Liver (tissue), 9 donors: ENCODE measurements around the gene GNAI3. TPM values are rescaled to one million over a fixed set of nuclear protein-coding genes. Genes with fewer than 3 reads are reported as not detected.
"Not testable (repeated sequence)": the region's sequence is repeated elsewhere in the genome, so short reads cannot be mapped to it uniquely, and the experiment has no call there.

Experiments used
- DNase-seq: peaks from one replicate; pipeline ENCODE4 v3.0.0-alpha.2; 2017; ENCODE audit warnings: low spot score
- H3K27ac ChIP-seq, 2 donors: one replicate each; pipeline ENCODE4 v1.7.0; 2013; ENCODE audit warnings: inconsistent platforms in 2 of 2, low read length in 2 of 2, control low read depth in 1 of 2, low read depth in 1 of 2, mild to moderate bottlenecking in 1 of 2
- H3K27me3 ChIP-seq, 4 donors: one replicate each; pipeline versions ENCODE4 v1.6.1 to v1.7.0; 2013; ENCODE audit warnings: low read length in 3 of 4, inconsistent platforms in 1 of 4, mild to moderate bottlenecking in 1 of 4, moderate library complexity in 1 of 4; ENCODE audit not compliant: control insufficient read depth in 4 of 4, insufficient read depth in 4 of 4
- H3K36me3 ChIP-seq, 4 donors: one replicate each; pipeline versions ENCODE4 v1.6.1 to v1.7.0; 2013; ENCODE audit warnings: low read length in 3 of 4, mild to moderate bottlenecking in 3 of 4, low read depth in 1 of 4, moderate library complexity in 1 of 4; ENCODE audit not compliant: control insufficient read depth in 4 of 4, insufficient read depth in 3 of 4
- H3K4me1 ChIP-seq, 4 donors: one replicate each; pipeline versions ENCODE4 v1.6.1 to v1.7.0; 2013; ENCODE audit warnings: low read length in 3 of 4, mild to moderate bottlenecking in 3 of 4, moderate library complexity in 1 of 4; ENCODE audit not compliant: control insufficient read depth in 4 of 4, insufficient read depth in 4 of 4
- H3K4me3 ChIP-seq, 3 donors: one replicate each; pipeline versions ENCODE4 v1.6.1 to v1.7.0; 2013; ENCODE audit warnings: low read length in 3 of 3, control low read depth in 1 of 3, low read depth in 1 of 3, mild to moderate bottlenecking in 1 of 3
- H3K9ac ChIP-seq, 2 donors: one replicate each; pipeline ENCODE4 v1.7.0; 2013; ENCODE audit warnings: low read length in 2 of 2, mild to moderate bottlenecking in 2 of 2, moderate library complexity in 2 of 2, control low read depth in 1 of 2, low read depth in 1 of 2
- H3K9me3 ChIP-seq, 4 donors: one replicate each; pipeline versions ENCODE4 v1.6.1 to v1.7.0; 2013; ENCODE audit warnings: low read length in 3 of 4; ENCODE audit not compliant: control insufficient read depth in 4 of 4
- ATF3 ChIP-seq: IDR thresholded peaks from 2 replicates; pipeline ENCODE4 v1.6.1; 2016; ENCODE audit warnings: antibody characterized with exemption
- CTCF ChIP-seq: fragments of 150-350 bp; IDR thresholded peaks from 2 replicates; pipeline ENCODE4 v1.5.1; 2017; ENCODE audit warnings: improper control_type of control experiment, low read depth, low read length; ENCODE audit not compliant: missing input control
- EGR1 ChIP-seq, 2 donors: IDR thresholded peaks; 2 replicates each; pipeline ENCODE4 v1.6.1; 2016 to 2018; ENCODE audit warnings: antibody characterized with exemption in 2 of 2, low read depth in 2 of 2
- FOXA1 ChIP-seq: IDR thresholded peaks from 2 replicates; pipeline ENCODE4 v1.6.1; 2016; ENCODE audit warnings: antibody characterized with exemption
- GABPA ChIP-seq, 2 donors: IDR thresholded peaks in 1 of 2; conservative IDR thresholded peaks in 1 of 2; 2 replicates each; pipeline ENCODE4 v1.6.1; 2016; ENCODE audit warnings: antibody characterized with exemption in 2 of 2, mild to moderate bottlenecking in 1 of 2, moderate library complexity in 1 of 2
- HNF4G ChIP-seq: IDR thresholded peaks from 2 replicates; pipeline ENCODE4 v1.6.1; 2016; ENCODE audit warnings: antibody characterized with exemption
- JUND ChIP-seq, 2 donors: IDR thresholded peaks; 2 replicates each; pipeline ENCODE4 v1.6.1; 2016; ENCODE audit warnings: antibody characterized with exemption in 2 of 2
- MAX ChIP-seq: IDR thresholded peaks from 2 replicates; pipeline ENCODE4 v1.6.1; 2016; ENCODE audit warnings: antibody characterized with exemption
- NR2F2 ChIP-seq: IDR thresholded peaks from 2 replicates; pipeline ENCODE4 v1.6.1; 2016; ENCODE audit warnings: antibody characterized with exemption
- RAD21 ChIP-seq, 2 donors: IDR thresholded peaks; 2 replicates each; pipeline ENCODE4 v1.6.1; 2016; ENCODE audit warnings: antibody characterized with exemption in 2 of 2, mild to moderate bottlenecking in 2 of 2
- REST ChIP-seq: IDR thresholded peaks from 2 replicates; pipeline ENCODE4 v1.6.1; 2016; ENCODE audit warnings: antibody characterized with exemption, mild to moderate bottlenecking
- SP1 ChIP-seq: IDR thresholded peaks from 2 replicates; pipeline ENCODE4 v1.6.1; 2018; ENCODE audit warnings: antibody characterized with exemption, mild to moderate bottlenecking
- TAF1 ChIP-seq: conservative IDR thresholded peaks from 2 replicates; pipeline ENCODE4 v1.6.1; 2016; ENCODE audit warnings: antibody characterized with exemption, mild to moderate bottlenecking
- ZBTB33 ChIP-seq: IDR thresholded peaks from 2 replicates; pipeline ENCODE4 v1.6.1; 2016; ENCODE audit warnings: antibody characterized with exemption
- WGBS: extraction: QIAGEN DNeasy Blood & Tissue Kit; methylation state at CpG from one replicate; pipeline ENCODE4 v1.1.7; 2013; 5-methylcytosine and 5-hydroxymethylcytosine counted together
- polyA plus RNA-seq, 2 donors: library from polyadenylated mRNA; stranded (reverse) in 1 of 2; unstranded in 1 of 2; fragments of 200-250 nt in 1 of 2; fragments of >200 nt in 1 of 2; fragmentation: Nextera tagmentation in 1 of 2; extraction: Ambion mirVana in 1 of 2; gene quantifications; one replicate each; pipeline versions ENCODE4 v1.2.1 to v1.2.3, GENCODE V29; 2013 to 2015
- total RNA-seq, 2 donors: library from RNA; depleted of rRNA; stranded (reverse); fragments of >200 nt; gene quantifications; one replicate each; pipeline ENCODE4 v1.2.3, GENCODE V29; 2014
- donor health status: healthy.
- donor health status: healthy.
- donor health status: healthy.
- donor health status: healthy.
- donor health status: healthy.

The GNAI3 gene
- total and polyA plus RNA-seq, 4 donors, result 1.9 to 6.5 (median 4.3) TPM

GRCh38 chr1:109659997-109660690 is 111.7 kb downstream of the GNAI3 start:
- Histone ChIP-seq H3K27ac (no peak overlapping the region), H3K9ac (no peak overlapping the region), H3K36me3 (peaks cover 0 to 24% (median 8%) of the 10 kb centered on the region in 4 donors), H3K4me1 (peaks cover 6 to 19% (median 13%) of the 10 kb centered on the region in 4 donors), H3K27me3 (no peaks in the 10 kb centered on the region), H3K4me3 (no peak overlapping the region), H3K9me3 (no peaks in the 10 kb centered on the region)
- WGBS, result 88% methylated on average over 5 of the region's 5 CpGs
- DNase-seq, result no peak
- no peak for TF ChIP-seq SP1
- no peak for TF ChIP-seq GABPA (IDR thresholded peaks at IDR 0.05 in 1 of 2, conservative IDR thresholded peaks at IDR 0.05 in 1 of 2)
- no peak for TF ChIP-seq REST
- no peak for TF ChIP-seq CTCF
- no peak for TF ChIP-seq ZBTB33
- no peak for TF ChIP-seq MAX
- no peak for TF ChIP-seq JUND (IDR thresholded peaks at IDR 0.05)

GRCh38 chr1:109660691-109661026 is 112.2 kb downstream of the GNAI3 start:
- DNase-seq, H3K27ac ChIP-seq, H3K9me3 ChIP-seq, H3K9ac ChIP-seq, H3K27me3 ChIP-seq, H3K4me3 ChIP-seq: not testable (repeated sequence)
- WGBS, result 88% methylated on average over 4 of the region's 4 CpGs
- Histone ChIP-seq H3K4me1 (peaks cover 3 to 14% (median 9%) of the 10 kb centered on the region in 4 donors), H3K36me3 (peaks cover 0 to 24% (median 8%) of the 10 kb centered on the region in 4 donors)

GRCh38 chr1:109661391-109661790 is 113.0 kb downstream of the GNAI3 start:
- H3K4me3 ChIP-seq, result no peak overlapping the region
- H3K27ac ChIP-seq, result no peak overlapping the region
- no peak overlapping the region for H3K9ac ChIP-seq
- H3K4me1 ChIP-seq, result peaks cover 3 to 13% (median 8%) of the 10 kb centered on the region in 4 donors
- no peak for DNase-seq
- peaks cover 0 to 24% (median 8%) of the 10 kb centered on the region in 4 donors for H3K36me3 ChIP-seq
- H3K27me3 ChIP-seq, result no peaks in the 10 kb centered on the region
- 86% methylated on average over 2 of the region's 2 CpGs for WGBS
- no peaks in the 10 kb centered on the region for H3K9me3 ChIP-seq
- TF ChIP-seq CTCF, result no peak
- no peak for TF ChIP-seq EGR1 (IDR thresholded peaks at IDR 0.05; ENCODE audit: low read depth in 2 of 2)
- TF ChIP-seq NR2F2, result no peak
- TF ChIP-seq FOXA1, result no peak
- TF ChIP-seq RAD21 (IDR thresholded peaks at IDR 0.05), result no peak
- no peak for TF ChIP-seq ZBTB33
- no peak for TF ChIP-seq HNF4G
- no peak for TF ChIP-seq TAF1
- no peak for TF ChIP-seq ATF3
- no peak for TF ChIP-seq SP1
- TF ChIP-seq JUND (IDR thresholded peaks at IDR 0.05), result no peak
